SK-N-SH (cell line): ENCODE measurements around the gene TSPAN32. TPM values are rescaled to one million over a fixed set of nuclear protein-coding genes. Genes with fewer than 3 reads are reported as not detected.

Source experiments
- CTCF ChIA-PET: fragments of 300-600, 350-600 bp; formaldehyde crosslinking; extraction: SDS; loops from one replicate; lab custom pipeline; 2021; lab: Yijun Ruan, JAX
- POLR2A ChIA-PET: fragments of 350-600 bp; sonication (Branson Sonifier 250); formaldehyde crosslinking; extraction: SDS; loops from one replicate; lab custom pipeline; 2020; ENCODE audit warnings: antibody characterized with exemption, inconsistent platforms; lab: Yijun Ruan, JAX
- DNase-seq: peaks from one replicate; pipeline ENCODE4 v3.0.0; 2012
- H2AFZ ChIP-seq: fragments of 200-600 bp; sonication (generic); 2 replicates; pipeline ENCODE4 v1.8.1; 2016; ENCODE audit warnings: antibody characterized with exemption, mild to moderate bottlenecking, low read depth
- H3F3A ChIP-seq: fragments of 200-600 bp; sonication (generic); replicated peaks from 2 replicates; pipeline ENCODE3; 2016; ENCODE audit warnings: antibody characterized with exemption, mild to moderate bottlenecking; ENCODE audit not compliant: insufficient read depth
- H3K27ac ChIP-seq, 2 experiments: fragments of 200-500 bp in 1 of 2; fragments of 200-600 bp in 1 of 2; sonication (Bioruptor generic) in 1 of 2; sonication (generic), shearing (Covaris generic) in 1 of 2; 2 replicates each; pipeline versions ENCODE4 v1.5.1 to v1.6.1; 2014 to 2016; ENCODE audit warnings: low read depth in 2 of 2, inconsistent platforms in 1 of 2, low read length in 1 of 2, mild to moderate bottlenecking in 1 of 2, mixed read lengths in 1 of 2
- H3K27me3 ChIP-seq: fragments of 200-600 bp; sonication (generic), shearing (Covaris generic); 2 replicates; pipeline ENCODE4 v1.6.1; 2016; ENCODE audit warnings: mixed run types; ENCODE audit not compliant: insufficient read depth
- H3K36me3 ChIP-seq, 2 experiments: fragments of 200-500 bp in 1 of 2; fragments of 200-600 bp in 1 of 2; sonication (Bioruptor generic) in 1 of 2; sonication (generic) in 1 of 2; replicated peaks in 1 of 2; 2 replicates each; pipeline versions ENCODE3 to v1.5.1; 2014 to 2016; ENCODE audit warnings: low read length in 1 of 2, mild to moderate bottlenecking in 1 of 2; ENCODE audit not compliant: insufficient read depth in 2 of 2, control insufficient read depth in 1 of 2
- H3K4me1 ChIP-seq, 2 experiments: fragments of 200-500 bp in 1 of 2; fragments of 200-600 bp in 1 of 2; sonication (Bioruptor generic) in 1 of 2; sonication (generic), shearing (Covaris generic) in 1 of 2; 2 replicates each; pipeline versions ENCODE4 v1.5.1 to v1.6.1; 2014 to 2016; ENCODE audit warnings: low read depth in 1 of 2, low read length in 1 of 2, mixed run types in 1 of 2; ENCODE audit not compliant: insufficient read depth in 2 of 2, control insufficient read depth in 1 of 2
- H3K4me2 ChIP-seq: fragments of 200-600 bp; sonication (generic), shearing (Covaris generic); 2 replicates; pipeline ENCODE4 v1.6.1; 2017; ENCODE audit warnings: mixed run types
- H3K4me3 ChIP-seq, 2 experiments: fragments of 200-500 bp in 1 of 2; fragments of 200-600 bp in 1 of 2; sonication (Bioruptor generic) in 1 of 2; sonication (generic), shearing (Covaris generic) in 1 of 2; 2 replicates each; pipeline versions ENCODE4 v1.5.1 to v1.8.1; 2014 to 2016; ENCODE audit warnings: low read depth in 2 of 2, inconsistent platforms in 1 of 2, low read length in 1 of 2, mild to moderate bottlenecking in 1 of 2, mixed read lengths in 1 of 2, moderate library complexity in 1 of 2
- H3K79me2 ChIP-seq: fragments of 200-600 bp; sonication (generic); 2 replicates; pipeline ENCODE4 v1.8.1; 2017; ENCODE audit warnings: mild to moderate bottlenecking; ENCODE audit not compliant: insufficient read depth
- H3K9ac ChIP-seq: fragments of 200-600 bp; sonication (generic); 2 replicates; pipeline ENCODE4 v1.6.1; 2017; ENCODE audit warnings: mixed run types
- H3K9me2 ChIP-seq: fragments of 200-600 bp; sonication (generic); 2 replicates; pipeline ENCODE4 v1.6.1; 2017; ENCODE audit warnings: mixed run types
- H3K9me3 ChIP-seq: fragments of 200-600 bp; sonication (generic); 2 replicates; pipeline ENCODE4 v1.6.1; 2017; ENCODE audit warnings: mixed run types, mild to moderate bottlenecking, moderate library complexity
- H4K20me1 ChIP-seq: fragments of 200-600 bp; sonication (generic); 2 replicates; pipeline ENCODE4 v1.6.1; 2017; ENCODE audit warnings: mild to moderate bottlenecking, mixed run types; ENCODE audit not compliant: insufficient read depth
- CTCF ChIP-seq: fragments of 200-600 bp; sonication (generic); IDR thresholded peaks from 2 replicates; pipeline ENCODE4 v1.6.1; 2017; ENCODE audit warnings: antibody characterized with exemption, mild to moderate bottlenecking, moderate library complexity
- ELF1 ChIP-seq: IDR thresholded peaks from 2 replicates; pipeline ENCODE4 v1.4.0; 2012
- EZH2phosphoT487 ChIP-seq: fragments of 200-600 bp; sonication (generic); IDR thresholded peaks from 2 replicates; pipeline ENCODE4 v1.6.1; 2017; ENCODE audit warnings: low read depth, mixed run types, mild to moderate bottlenecking, antibody characterized with exemption, moderate library complexity, borderline replicate concordance
- FOSL2 ChIP-seq: IDR thresholded peaks from 2 replicates; pipeline ENCODE4 v1.4.0; 2012; ENCODE audit warnings: low read depth, mild to moderate bottlenecking, moderate library complexity, borderline replicate concordance
- FOXJ3 ChIP-seq: sonication (generic); formaldehyde crosslinking; IDR thresholded peaks from 2 replicates; pipeline ENCODE4 v1.5.1; 2020; ENCODE audit warnings: mild to moderate bottlenecking, missing genetic modification reagents
- FOXM1 ChIP-seq: IDR thresholded peaks from 2 replicates; pipeline ENCODE4 v1.4.0; 2012; ENCODE audit warnings: low read depth, mild to moderate bottlenecking
- GABPA ChIP-seq: IDR thresholded peaks from 2 replicates; pipeline ENCODE4 v1.4.0; 2012; ENCODE audit warnings: low read depth, mild to moderate bottlenecking
- MEF2A ChIP-seq: IDR thresholded peaks from 2 replicates; pipeline ENCODE4 v1.4.0; 2012; ENCODE audit warnings: low read depth, borderline replicate concordance
- NRF1 ChIP-seq: IDR thresholded peaks from 2 replicates; pipeline ENCODE4 v1.6.1; 2012; ENCODE audit warnings: low read depth, mild to moderate bottlenecking, low read length
- SMC3 ChIP-seq: IDR thresholded peaks from 2 replicates; pipeline ENCODE4 v1.6.1; 2012; ENCODE audit warnings: low read depth, low read length, improper control_type of control experiment
- TAF1 ChIP-seq: IDR thresholded peaks from 2 replicates; pipeline ENCODE4 v1.6.1; 2012; ENCODE audit warnings: low read depth, mild to moderate bottlenecking, low read length, moderate library complexity, borderline replicate concordance
- TCF12 ChIP-seq: IDR thresholded peaks from 2 replicates; pipeline ENCODE4 v1.4.0; 2012
- TEAD4 ChIP-seq: IDR thresholded peaks from 2 replicates; pipeline ENCODE4 v1.4.0; 2012; ENCODE audit warnings: mild to moderate bottlenecking, borderline replicate concordance; ENCODE audit not compliant: insufficient read depth
- YY1 ChIP-seq: IDR thresholded peaks from 2 replicates; pipeline ENCODE4 v1.4.0; 2012; ENCODE audit warnings: low read depth, mild to moderate bottlenecking
- WGBS: methylation state at CpG from one replicate; pipeline ENCODE4 v1.1.6; 2017; ENCODE audit warnings: low lambda C conversion rate; 5-methylcytosine and 5-hydroxymethylcytosine counted together
- polyA plus RNA-seq, 3 experiments: library from polyadenylated mRNA; depleted of rRNA; stranded (reverse); fragments of >200 nt; gene quantifications; 2 replicates each; pipeline ENCODE4 v1.2.3, GENCODE V29; 2012
- TF ChIP-seq, protein P1 (sequence below): fragments of 150-350 bp; IDR thresholded peaks from 2 replicates; pipeline ENCODE4 v1.6.1; 2017; ENCODE audit warnings: antibody characterized with exemption, low read length, low read depth, borderline replicate concordance
- TF ChIP-seq, protein P2 (sequence below): fragments of 150-350 bp; IDR thresholded peaks from 2 replicates; pipeline ENCODE4 v1.6.1; 2016; ENCODE audit warnings: mild to moderate bottlenecking, low read depth, low read length
- TF ChIP-seq, protein P3 (sequence below): IDR thresholded peaks from 2 replicates; pipeline ENCODE4 v1.4.0; 2012; ENCODE audit warnings: low read depth

Gene TSPAN32
- polyA plus RNA-seq, 1 of the 3 experiments (the other 2 are of a cell fraction), result 0.12 TPM

GRCh38 chr11:2287091-2287490, 14.7 kb upstream of the TSPAN32 start:
- POLR2A ChIA-PET, result no interaction called here

GRCh38 chr11:2289350-2289749, 12.5 kb upstream of the TSPAN32 start:
- Histone ChIP-seq H3K9ac (no peak overlapping the region), H3F3A (no peaks in the 10 kb centered on the region)
- TF ChIP-seq TCF12 (no peak), TEAD4 (no peak), YY1 (no peak), MEF2A (no peak), FOXJ3 (CRISPR knock-in tag) (no peak), FOXM1 (no peak), ELF1 (no peak), CTCF (no peak), FOSL2 (no peak), EZH2phosphoT487 (no peak), NRF1 (no peak), TAF1 (no peak), GABPA (no peak)
- TF ChIP-seq, protein P1, sequence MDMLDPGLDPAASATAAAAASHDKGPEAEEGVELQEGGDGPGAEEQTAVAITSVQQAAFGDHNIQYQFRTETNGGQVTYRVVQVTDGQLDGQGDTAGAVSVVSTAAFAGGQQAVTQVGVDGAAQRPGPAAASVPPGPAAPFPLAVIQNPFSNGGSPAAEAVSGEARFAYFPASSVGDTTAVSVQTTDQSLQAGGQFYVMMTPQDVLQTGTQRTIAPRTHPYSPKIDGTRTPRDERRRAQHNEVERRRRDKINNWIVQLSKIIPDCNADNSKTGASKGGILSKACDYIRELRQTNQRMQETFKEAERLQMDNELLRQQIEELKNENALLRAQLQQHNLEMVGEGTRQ, result no peak
- TF ChIP-seq, protein P2, sequence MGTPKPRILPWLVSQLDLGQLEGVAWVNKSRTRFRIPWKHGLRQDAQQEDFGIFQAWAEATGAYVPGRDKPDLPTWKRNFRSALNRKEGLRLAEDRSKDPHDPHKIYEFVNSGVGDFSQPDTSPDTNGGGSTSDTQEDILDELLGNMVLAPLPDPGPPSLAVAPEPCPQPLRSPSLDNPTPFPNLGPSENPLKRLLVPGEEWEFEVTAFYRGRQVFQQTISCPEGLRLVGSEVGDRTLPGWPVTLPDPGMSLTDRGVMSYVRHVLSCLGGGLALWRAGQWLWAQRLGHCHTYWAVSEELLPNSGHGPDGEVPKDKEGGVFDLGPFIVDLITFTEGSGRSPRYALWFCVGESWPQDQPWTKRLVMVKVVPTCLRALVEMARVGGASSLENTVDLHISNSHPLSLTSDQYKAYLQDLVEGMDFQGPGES, result no peak
- TF ChIP-seq, all 33 proteins: peak for 0
- Histone ChIP-seq H3K79me2 (no peaks in the 10 kb centered on the region), H3K9me2 (no peaks in the 10 kb centered on the region), H3K27ac (no peak overlapping the region), H2AFZ (no peak overlapping the region), H3K27me3 (no peaks in the 10 kb centered on the region; the same call in 1 of the 2 replicates), H3K4me1 (no peaks in the 10 kb centered on the region), H3K4me3 (no peak overlapping the region), H3K9me3 (no peaks in the 10 kb centered on the region), H3K36me3 (no peaks in the 10 kb centered on the region), H4K20me1 (no peaks in the 10 kb centered on the region), H3K4me2 (no peak overlapping the region)
- DNase-seq, result no peak
- ChIA-PET CTCF (interaction anchor here (0.8 to 1.0 kb wide), 2 partner anchors 15 to 902 kb away, joined by 3 read pairs; no protein-coding TSS in a partner anchor), POLR2A (no interaction called here)
- 79% methylated on average over 6 of the region's 6 CpGs for WGBS

More at GRCh38 chr11:2287091-2287490, 14.7 kb upstream of the TSPAN32 start:
- Histone ChIP-seq H2AFZ (no peak overlapping the region), H3K9me3 (no peaks in the 10 kb centered on the region), H3K9ac (no peak overlapping the region), H3K4me2 (no peak overlapping the region), H3K27me3 (no peaks in the 10 kb centered on the region; the same call in 1 of the 2 replicates), H3K36me3 (no peaks in the 10 kb centered on the region), H3K27ac (no peak overlapping the region), H3K4me3 (no peak overlapping the region), H3K4me1 (no peaks in the 10 kb centered on the region), H3F3A (no peaks in the 10 kb centered on the region), H3K9me2 (no peaks in the 10 kb centered on the region), H4K20me1 (no peaks in the 10 kb centered on the region), H3K79me2 (no peaks in the 10 kb centered on the region)
- no peak for DNase-seq
- 47% methylated on average over 16 of the region's 16 CpGs for WGBS
- TF ChIP-seq FOXJ3 (CRISPR knock-in tag), result no peak
- no peak for TF ChIP-seq NRF1
- TF ChIP-seq, protein P2, result no peak
- TF ChIP-seq SMC3, result no peak
- TF ChIP-seq TAF1, result no peak
- TF ChIP-seq EZH2phosphoT487, result no peak
- TF ChIP-seq, protein P3, sequence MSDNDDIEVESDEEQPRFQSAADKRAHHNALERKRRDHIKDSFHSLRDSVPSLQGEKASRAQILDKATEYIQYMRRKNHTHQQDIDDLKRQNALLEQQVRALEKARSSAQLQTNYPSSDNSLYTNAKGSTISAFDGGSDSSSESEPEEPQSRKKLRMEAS, result no peak
- CTCF ChIA-PET, result interaction anchor here (0.8 kb wide), 1 partner anchor 129 kb away, joined by 3 read pairs; no protein-coding TSS in a partner anchor
